HG03045 (cell line): Measurements from ENCODE around the gene DGKI.

ENCODE experiments used
- ATAC-seq: cut with Tn5 transposase; IDR thresholded peaks from one replicate; pipeline ENCODE4 v1.9.1; 2021; ENCODE audit warnings: mild to moderate bottlenecking, moderate library complexity; ENCODE audit not compliant: unreplicated experiment

DGKI gene

GRCh38 chr7:137692399-137692798 is 154.4 kb downstream of the DGKI start:
- ATAC-seq = no peak

- no peak for ATAC-seq
Observed at GRCh38 chr7:137691566-137691965, 155.2 kb downstream of the DGKI start.

- ATAC-seq = no peak
Observed at GRCh38 chr7:137690635-137691034, 156.1 kb downstream of the DGKI start.

DNA sequence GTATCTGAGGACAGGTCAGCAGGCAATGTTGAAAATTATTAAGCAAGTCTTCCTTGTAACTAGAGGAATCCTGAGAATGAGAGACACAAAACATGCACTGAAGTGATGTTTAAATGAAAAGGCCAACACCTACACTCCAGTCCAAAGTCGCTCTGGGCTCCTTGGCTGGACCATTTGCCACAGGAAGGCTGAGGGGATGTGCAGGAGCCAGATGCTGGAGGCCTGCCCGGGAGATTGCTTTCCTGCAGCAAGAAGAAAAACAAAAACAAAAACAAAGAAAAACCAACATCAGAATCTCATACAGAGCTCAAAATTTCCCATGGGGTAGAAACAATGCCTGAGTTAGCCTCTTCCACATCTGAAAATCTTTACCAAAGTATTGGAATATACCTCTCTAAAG is 157.0 kb downstream of the DGKI start:
- ATAC-seq = no peak

DNA sequence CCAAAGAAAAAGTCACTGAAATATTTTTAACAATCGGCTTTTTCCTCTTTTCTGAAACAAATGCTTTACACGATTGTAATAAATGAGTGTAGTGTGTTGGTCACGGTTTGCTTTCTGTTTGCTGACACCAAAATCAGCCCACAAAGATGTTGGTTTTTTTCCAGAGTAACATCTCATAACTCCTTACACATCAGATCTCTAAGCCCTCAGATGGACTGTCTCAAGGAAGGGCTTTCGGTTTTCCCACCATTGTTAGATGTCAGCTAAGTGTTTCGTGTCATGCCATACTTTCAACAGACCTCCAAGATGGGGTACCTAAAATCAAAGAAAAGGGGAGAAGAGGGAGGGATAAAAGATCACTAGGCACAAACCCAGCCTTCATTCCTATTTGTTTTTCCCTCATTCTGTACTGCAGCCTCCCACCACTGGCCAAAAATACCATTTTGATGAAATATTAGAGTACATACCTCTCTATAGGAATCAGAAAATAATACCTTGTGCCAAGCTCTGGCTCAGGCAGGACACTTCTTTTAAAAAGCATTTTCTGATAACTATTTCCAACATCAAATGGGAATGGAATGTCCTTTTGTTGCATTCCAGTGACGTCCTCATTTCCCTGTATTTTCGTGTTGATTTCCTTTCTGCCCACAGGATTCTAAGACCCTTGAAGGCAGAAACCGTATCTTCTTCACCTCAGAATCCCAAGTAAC is 159.1 kb downstream of the DGKI start:
- ATAC-seq = no peak

DNA sequence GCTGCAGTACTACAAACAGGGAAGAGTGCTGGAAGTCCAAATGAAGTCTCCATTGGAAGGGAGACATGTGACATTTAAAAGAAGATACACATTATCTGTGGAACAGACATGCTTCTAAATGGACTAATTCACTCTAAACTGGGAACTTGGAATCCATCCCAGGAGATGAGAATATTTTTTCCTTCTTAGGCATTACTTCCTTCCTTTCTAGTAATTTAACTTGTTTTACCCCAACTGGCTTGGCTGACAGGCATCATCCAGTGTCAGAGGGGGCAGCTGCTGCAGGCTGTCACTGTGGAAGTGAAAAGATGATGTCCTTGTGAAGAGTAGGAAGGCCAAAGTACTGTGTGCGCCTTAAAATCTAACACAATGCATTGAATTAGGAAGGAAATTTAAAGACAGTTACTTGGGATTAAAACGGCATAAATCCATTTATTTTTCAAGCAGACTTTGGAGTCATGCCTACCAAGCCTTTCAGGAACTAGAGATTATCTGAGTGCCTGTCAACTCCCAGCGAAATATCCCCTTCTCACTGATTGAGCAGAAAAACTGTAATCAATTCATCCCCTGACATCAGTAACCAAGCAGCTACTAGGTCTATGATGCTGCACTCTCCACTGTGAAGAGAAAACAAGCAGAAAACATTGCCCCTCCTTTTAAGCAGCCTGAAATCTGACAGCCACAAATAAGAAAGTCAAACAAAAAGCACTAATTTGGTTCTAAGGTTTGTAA is 161.2 kb downstream of the DGKI start:
- no peak for ATAC-seq

- ATAC-seq = no peak
Observed at GRCh38 chr7:137684776-137685175, 162.0 kb downstream of the DGKI start.

GRCh38 chr7:137684316-137684715 is 162.5 kb downstream of the DGKI start:
- ATAC-seq = no peak

GRCh38 chr7:137682596-137682995 is 164.2 kb downstream of the DGKI start:
- ATAC-seq = no peak

DNA sequence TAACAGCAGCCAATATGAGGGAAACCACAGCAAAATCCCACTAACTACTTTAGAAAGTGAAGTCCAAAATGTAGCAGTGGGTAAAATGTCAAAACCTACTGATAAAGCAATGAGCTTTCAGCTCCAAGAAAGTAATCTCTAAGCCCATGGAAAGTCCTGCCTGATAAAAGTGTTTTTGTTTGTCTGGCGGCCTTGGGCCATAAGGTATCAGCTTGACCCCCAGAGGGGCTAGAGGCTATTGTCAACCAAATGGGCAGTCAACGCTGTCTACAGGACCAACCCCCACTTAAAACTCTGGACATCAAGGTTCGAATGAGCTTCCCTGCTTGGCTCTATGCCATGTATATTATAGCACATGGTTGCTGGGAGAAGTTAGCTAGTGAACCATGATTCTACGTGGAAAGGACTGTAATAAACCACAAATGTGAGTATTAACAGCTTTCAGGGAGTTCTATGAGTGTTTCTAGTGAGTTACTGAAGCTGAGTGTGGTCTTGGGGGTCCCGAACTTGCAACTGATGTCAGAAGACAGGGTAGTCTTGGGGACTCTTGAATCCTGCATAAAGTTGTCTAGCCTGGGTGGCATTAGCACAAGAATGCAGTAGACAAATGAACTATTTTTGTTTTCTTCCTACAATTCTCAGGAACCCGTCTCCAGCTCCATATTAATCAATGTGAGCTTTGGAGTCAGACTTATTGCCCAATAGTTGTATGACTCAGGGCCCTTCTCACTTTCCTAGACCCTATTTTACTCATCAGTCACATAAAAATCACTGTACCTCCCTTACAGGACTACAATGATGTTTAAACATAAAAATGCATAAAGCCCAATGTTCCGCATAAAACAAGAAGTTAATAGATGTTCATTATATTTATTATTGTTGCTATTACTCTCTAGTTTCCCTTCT is 164.9 kb downstream of the DGKI start:
- ATAC-seq = no peak

GRCh38 chr7:137674551-137675409 is 172.0 kb downstream of the DGKI start:
- no peak for ATAC-seq

DNA sequence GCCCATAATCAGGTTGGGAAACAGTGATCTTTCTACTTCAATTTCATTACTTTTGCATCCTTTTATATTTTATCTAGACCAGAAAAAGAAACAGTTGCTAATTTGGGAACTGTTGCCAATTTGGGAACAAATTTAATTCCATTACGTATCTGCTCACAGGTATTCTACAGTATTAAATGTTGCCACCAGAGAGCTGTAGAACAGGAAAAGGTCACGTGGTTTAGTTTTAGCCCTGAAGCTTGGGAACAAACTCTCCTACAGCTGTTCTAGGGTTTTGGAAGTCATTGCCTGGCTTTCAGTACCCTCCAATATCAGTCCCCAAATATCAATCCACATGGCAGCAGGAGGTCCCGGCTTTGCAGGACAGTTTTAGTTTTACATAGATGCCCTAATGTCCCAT is 172.7 kb downstream of the DGKI start:
- ATAC-seq = no peak

- no peak for ATAC-seq
Observed at GRCh38 chr7:137671920-137672319, 174.9 kb downstream of the DGKI start.

DNA sequence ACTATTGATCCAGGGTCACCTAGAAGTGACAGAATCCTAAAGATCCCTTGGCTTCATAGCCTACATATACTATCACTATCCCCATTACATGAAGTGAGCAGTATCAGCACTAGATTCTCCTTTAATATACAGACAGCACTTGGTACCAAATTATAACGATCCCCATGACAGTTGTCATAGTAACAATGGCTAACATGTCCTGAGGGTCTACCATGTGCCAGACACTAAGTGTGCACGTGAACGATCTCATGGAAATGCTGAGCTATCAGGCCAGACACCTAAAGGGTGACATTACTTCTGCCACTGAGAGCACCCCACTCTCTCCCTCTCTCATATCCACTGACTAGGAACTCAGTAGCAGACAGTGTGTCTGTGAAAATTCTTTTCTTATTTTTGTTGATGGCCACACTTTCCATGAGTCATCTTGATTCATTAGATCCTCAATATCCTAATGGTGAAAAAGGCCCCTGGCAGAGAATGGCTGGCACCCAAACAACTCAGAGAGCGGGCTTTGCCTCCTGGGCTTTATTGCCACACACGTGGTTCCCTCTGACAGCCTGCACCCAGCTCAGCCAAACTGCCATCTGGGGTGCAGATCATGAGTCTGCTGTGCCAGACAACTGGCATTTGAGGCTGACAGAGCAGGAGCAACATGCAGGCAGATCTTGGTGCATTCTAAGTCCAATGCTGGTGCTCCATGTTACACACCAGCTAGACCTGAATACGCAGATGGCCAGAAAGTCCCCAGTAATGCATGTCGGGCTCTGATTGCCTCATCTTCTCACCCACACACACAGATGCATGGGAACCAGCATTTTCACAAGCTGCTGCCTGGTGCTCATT is 176.3 kb downstream of the DGKI start:
- peak; percentile 50 for ATAC-seq

- ATAC-seq = no peak
Observed at GRCh38 chr7:137669706-137670105, 177.1 kb downstream of the DGKI start.

DNA sequence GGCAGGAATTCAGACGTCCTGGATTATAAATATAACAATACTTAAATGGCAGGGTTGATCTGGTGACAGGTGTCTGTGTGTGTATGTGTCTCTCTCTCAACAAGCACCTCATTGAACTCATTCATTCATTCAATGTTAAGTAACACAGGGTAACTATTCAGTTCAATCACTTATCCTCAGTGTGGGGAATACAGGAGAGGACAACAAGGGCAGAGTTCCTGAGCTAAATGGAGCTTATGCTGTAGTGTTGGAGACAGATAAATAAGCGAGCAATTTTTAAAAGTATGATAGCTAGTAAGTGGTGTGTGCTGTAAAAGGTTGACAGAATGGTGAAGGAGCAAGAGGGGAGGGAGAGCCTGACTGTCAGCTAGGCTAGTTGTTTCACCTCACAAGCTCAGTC is 178.4 kb downstream of the DGKI start:
- ATAC-seq = no peak

- no peak for ATAC-seq
Observed at GRCh38 chr7:137667633-137668387, 179.0 kb downstream of the DGKI start.

GRCh38 chr7:137664846-137665245 is 181.9 kb downstream of the DGKI start:
- no peak for ATAC-seq

GRCh38 chr7:137661634-137662033 is 185.1 kb downstream of the DGKI start:
- ATAC-seq = no peak
